Spleen (tissue), 13 donors: ENCODE results near the gene XPO4. TPM values are rescaled to one million over a fixed set of nuclear protein-coding genes. Genes with fewer than 3 reads are reported as not detected.
"Not testable (repeated sequence)": the region's sequence is repeated elsewhere in the genome, so short reads cannot be mapped to it uniquely, and the experiment has no call there.

ENCODE experiments used
- DNase-seq: peaks from one replicate; pipeline ENCODE4 v3.0.0-alpha.2; 2020
- H3K27ac ChIP-seq, 8 donors: fragments of 200-600 bp; sonication (generic) in 7 of 8; 1 replicate in 4 of 8; 2 replicates in 4 of 8; pipeline versions ENCODE4 v1.5.0 to v1.8.0; 2016 to 2021; ENCODE audit warnings: inconsistent platforms in 4 of 8, mild to moderate bottlenecking in 4 of 8, moderate library complexity in 1 of 8
- H3K27me3 ChIP-seq, 7 donors: fragments of 200-600 bp; sonication (generic) in 6 of 7; replicated peaks in 1 of 7; 1 replicate in 4 of 7; 2 replicates in 3 of 7; pipeline versions ENCODE4 v1.5.0 to v1.8.0; 2016 to 2021; ENCODE audit warnings: inconsistent platforms in 3 of 7, mild to moderate bottlenecking in 1 of 7
- H3K36me3 ChIP-seq, 6 donors: fragments of 200-600 bp; sonication (generic) in 5 of 6; 1 replicate in 4 of 6; 2 replicates in 2 of 6; pipeline versions ENCODE4 v1.5.0 to v1.8.0; 2016 to 2021; ENCODE audit warnings: inconsistent platforms in 2 of 6
- H3K4me1 ChIP-seq, 6 donors: fragments of 200-600 bp; sonication (generic) in 5 of 6; 1 replicate in 3 of 6; 2 replicates in 3 of 6; pipeline versions ENCODE4 v1.5.0 to v1.8.0; 2016 to 2021; ENCODE audit warnings: inconsistent platforms in 3 of 6
- H3K4me3 ChIP-seq, 8 donors: fragments of 200-600 bp; sonication (generic) in 7 of 8; 1 replicate in 4 of 8; 2 replicates in 4 of 8; pipeline versions ENCODE4 v1.5.0 to v1.8.0; 2016 to 2021; ENCODE audit warnings: inconsistent platforms in 4 of 8, mild to moderate bottlenecking in 4 of 8, moderate library complexity in 2 of 8
- H3K9me3 ChIP-seq, 8 donors: fragments of 200-600 bp; sonication (generic) in 7 of 8; 1 replicate in 4 of 8; 2 replicates in 4 of 8; pipeline versions ENCODE4 v1.5.0 to v1.8.0; 2016 to 2021; ENCODE audit warnings: inconsistent platforms in 4 of 8
- POLR2A ChIP-seq, 3 donors: fragments of 450-650 bp; IDR thresholded peaks; one replicate each; pipeline ENCODE4 v1.5.1; 2017; ENCODE audit warnings: antibody characterized with exemption in 3 of 3, mild to moderate bottlenecking in 1 of 3
- POLR2AphosphoS5 ChIP-seq, 3 donors: sonication (generic); formaldehyde crosslinking; IDR thresholded peaks; one replicate each; pipeline ENCODE4 v1.5.1; 2017; ENCODE audit warnings: antibody characterized with exemption in 3 of 3
- WGBS, 5 donors: extraction: QIAGEN DNeasy Blood & Tissue Kit in 3 of 5; methylation state at CpG; one replicate each; pipeline versions ENCODE4 v1.1.5 to v1.1.7; 2013 to 2018; 5-methylcytosine and 5-hydroxymethylcytosine counted together
- intact Hi-C: fragments of 100-400 bp; cut with DNase I; formaldehyde crosslinking; loops from one replicate; pipeline ENCODE4 v1.15.0; 2023; ENCODE audit warnings: low total_unique reads
- long read RNA-seq, 2 donors: transcript quantifications; one replicate each; lab custom pipeline, GENCODE V29; 2026
- polyA plus RNA-seq, 3 donors: library from polyadenylated mRNA; stranded (reverse); fragments of 200-250 nt; gene quantifications; one replicate each; pipeline ENCODE4 v1.2.1, GENCODE V29; 2013
- total RNA-seq, 7 donors: library from RNA; depleted of rRNA in 3 of 7; stranded (reverse); fragments of >200 nt in 3 of 7; fragmentation: NEBNext Ultra II Directional in 4 of 7; extraction: Animal tissue kit (Norgen Biotek cat#: 25700) in 4 of 7; gene quantifications; one replicate each; pipeline versions ENCODE4 v1.1.0 to v1.2.1, GENCODE V29; 2016 to 2021
- TF ChIP-seq, protein P1 (sequence below), 11 experiments: fragments of 200-600 bp in 7 of 11; fragments of 450-650 bp in 4 of 11; sonication (generic) in 4 of 11; IDR thresholded peaks in 8 of 11; conservative IDR thresholded peaks in 3 of 11; 1 replicate in 7 of 11; 2 replicates in 4 of 11; pipeline versions ENCODE4 v1.4.0 to v1.8.0; 2016 to 2021; ENCODE audit warnings: antibody characterized with exemption in 11 of 11, inconsistent platforms in 4 of 11, mild to moderate bottlenecking in 1 of 11
- donor health status: healthy with polysubstance abuse.
- donor health status: DM: no; HTN: no; CAD: no; lungs with moderate emphysema.
- donor health status: DM: no; HTN: no; CAD: no.
- donor health status: Bipolar disorder and iron deficiency.
- donor health status: healthy.
- donor health status: DM: no; HTN: no; CAD: no.
- donor health status: DM: yes; HTN: yes; CAD: no.

The XPO4 gene
- 10 to 100 TPM; 14.2 to 23.1 (median 18.6) TPM for total RNA-seq
- 1 to 10 TPM; 3.1 to 3.8 (median 3.4) TPM for polyA plus RNA-seq
- long read RNA-seq, donor 1, full-length matches to known transcripts = 1 of 1 reads
- long read RNA-seq, donor 1, partial matches to known transcripts = 0 of 1 reads
- long read RNA-seq, donor 1, other reads (novel, unspliced or antisense) = 0 of 1 reads
- long read RNA-seq, donor 2 = 0 reads

DNA sequence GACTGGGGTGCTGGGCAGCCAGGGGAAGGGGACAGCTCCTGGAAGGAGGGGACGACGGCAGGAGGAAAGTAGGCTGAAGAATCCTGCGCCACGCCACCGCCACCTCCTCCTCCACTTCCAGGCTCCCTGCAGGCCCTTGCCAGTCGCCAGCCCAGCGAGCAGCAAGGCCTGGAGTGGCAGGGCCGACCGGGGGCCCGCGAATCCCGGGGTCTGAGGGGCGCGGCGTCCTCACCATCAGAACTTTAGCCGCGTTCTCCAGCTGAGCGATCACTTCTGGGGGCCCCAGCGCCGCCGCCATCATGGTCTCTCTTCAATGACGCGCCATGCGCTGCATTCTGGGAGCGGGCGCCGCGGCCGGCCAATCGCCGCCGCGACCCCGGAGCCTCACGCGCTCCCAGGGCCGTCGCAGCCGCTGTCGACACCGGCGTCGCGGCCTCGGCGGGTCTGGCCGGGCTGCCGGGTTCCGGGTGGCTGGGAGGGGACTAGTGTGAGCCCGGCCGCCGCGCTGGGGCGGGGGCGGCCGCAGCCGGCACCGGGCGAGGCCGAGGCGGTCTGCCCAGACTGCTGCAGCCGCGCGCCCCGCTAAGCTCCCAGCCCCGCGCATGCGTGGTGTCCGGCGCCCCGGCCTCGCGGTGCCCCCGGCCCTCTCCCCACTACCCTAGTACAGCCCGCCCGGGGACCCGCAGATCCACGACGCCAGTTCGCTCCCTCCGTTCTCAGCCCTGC is at the start of gene XPO4:
Gene XPO4, minus strand, starts transcription at position 309 of the 726 bp plus-strand sequence. Its CDS starts 8 bp downstream, at position 301.
- TF ChIP-seq POLR2AphosphoS5 (IDR thresholded peaks at IDR 0.05) = peak; percentile 62 to 84 (median 78)
- peak in 2 of 3 donors; percentile 9 to 27 for TF ChIP-seq POLR2A (IDR thresholded peaks at IDR 0.05)
- TF ChIP-seq, protein P1, sequence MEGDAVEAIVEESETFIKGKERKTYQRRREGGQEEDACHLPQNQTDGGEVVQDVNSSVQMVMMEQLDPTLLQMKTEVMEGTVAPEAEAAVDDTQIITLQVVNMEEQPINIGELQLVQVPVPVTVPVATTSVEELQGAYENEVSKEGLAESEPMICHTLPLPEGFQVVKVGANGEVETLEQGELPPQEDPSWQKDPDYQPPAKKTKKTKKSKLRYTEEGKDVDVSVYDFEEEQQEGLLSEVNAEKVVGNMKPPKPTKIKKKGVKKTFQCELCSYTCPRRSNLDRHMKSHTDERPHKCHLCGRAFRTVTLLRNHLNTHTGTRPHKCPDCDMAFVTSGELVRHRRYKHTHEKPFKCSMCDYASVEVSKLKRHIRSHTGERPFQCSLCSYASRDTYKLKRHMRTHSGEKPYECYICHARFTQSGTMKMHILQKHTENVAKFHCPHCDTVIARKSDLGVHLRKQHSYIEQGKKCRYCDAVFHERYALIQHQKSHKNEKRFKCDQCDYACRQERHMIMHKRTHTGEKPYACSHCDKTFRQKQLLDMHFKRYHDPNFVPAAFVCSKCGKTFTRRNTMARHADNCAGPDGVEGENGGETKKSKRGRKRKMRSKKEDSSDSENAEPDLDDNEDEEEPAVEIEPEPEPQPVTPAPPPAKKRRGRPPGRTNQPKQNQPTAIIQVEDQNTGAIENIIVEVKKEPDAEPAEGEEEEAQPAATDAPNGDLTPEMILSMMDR (IDR thresholded peaks at IDR 0.05 in 8 of 11, conservative IDR thresholded peaks at IDR 0.05 in 3 of 11) = no peak
- peak within 1 kb of the TSS; percentile 76 to 95 (median 92) for H3K27ac ChIP-seq
- H3K4me3 ChIP-seq = peak within 1 kb of the TSS; percentile 68 to 98 (median 88)
- intact Hi-C loops = no loop called here
- H3K9me3 ChIP-seq = no peaks in the 10 kb centered on the region
- no peaks in the 10 kb centered on the region for H3K27me3 ChIP-seq
- peak; percentile 94 for DNase-seq
- H3K36me3 ChIP-seq = peaks cover 0 to 27% (median 3%) of the 10 kb centered on the region in 6 donors
- 0 to 1% (median 1%) methylated on average over 22 to 81 of the region's 81 CpGs for WGBS, 5 donors
- H3K4me1 ChIP-seq = peaks cover 18 to 54% (median 34%) of the 10 kb centered on the region in 6 donors

DNA sequence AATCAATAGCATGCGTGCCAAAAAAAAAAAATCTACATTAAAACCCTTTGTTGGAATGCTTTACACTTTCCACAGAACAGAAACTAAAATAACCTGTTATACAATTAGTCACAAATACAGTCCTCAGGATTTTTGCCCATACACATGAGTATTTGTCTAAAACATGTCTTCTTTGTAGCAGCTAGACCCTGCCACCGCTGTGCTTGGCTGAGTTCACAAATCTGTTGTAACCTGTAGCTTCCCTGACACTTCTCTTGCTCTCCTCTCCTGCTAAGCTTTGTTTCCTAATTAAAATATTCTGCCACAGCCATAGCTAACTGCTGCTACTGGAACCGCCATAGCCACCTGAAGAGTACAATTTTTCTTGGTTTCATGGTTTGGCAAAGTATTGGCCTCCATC is 45.5 kb upstream of the XPO4 start:
- Histone ChIP-seq H3K4me1 (peaks cover 0 to 17% (median 7%) of the 10 kb centered on the region in 6 donors), H3K27me3 (peaks cover 0 to 35% (median 6%) of the 10 kb centered on the region in 7 donors)
- H3K27ac ChIP-seq, H3K9me3 ChIP-seq, DNase-seq, H3K36me3 ChIP-seq, H3K4me3 ChIP-seq, intact Hi-C loops: not testable (repeated sequence)
- WGBS, 5 donors = 84 to 99% (median 94%) methylated on average over 3 of the region's 3 CpGs

DNA sequence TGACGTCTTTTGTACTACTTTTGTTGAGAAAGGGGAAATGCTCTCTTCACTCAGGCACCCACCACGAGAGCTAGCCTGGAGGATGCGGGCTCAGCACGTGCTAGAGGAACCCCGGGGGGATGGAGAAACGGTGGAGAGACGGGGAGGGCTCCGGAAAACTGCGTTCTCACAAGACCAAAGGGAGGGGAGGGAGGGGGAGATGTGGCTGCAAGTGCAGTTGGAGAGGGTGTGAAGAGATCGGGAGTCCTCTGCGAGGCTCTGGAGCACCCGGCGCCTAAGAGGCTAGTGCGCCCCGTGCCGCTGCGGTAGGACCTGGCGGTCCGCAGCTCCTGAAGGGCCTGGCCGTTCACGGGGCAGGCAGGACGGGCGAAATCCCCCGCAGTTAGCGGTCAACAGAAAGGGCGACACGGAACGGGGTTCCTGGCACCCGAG is 43.4 kb upstream of the XPO4 start:
- Histone ChIP-seq H3K4me1 (peaks cover 0 to 18% (median 8%) of the 10 kb centered on the region in 6 donors), H3K27ac (no peak overlapping the region), H3K36me3 (no peaks in the 10 kb centered on the region), H3K4me3 (peak overlapping the region in 3 of 8 donors; percentile 17 to 48 (median 28)), H3K9me3 (no peaks in the 10 kb centered on the region), H3K27me3 (peaks cover 0 to 31% (median 6%) of the 10 kb centered on the region in 7 donors)
- WGBS, 5 donors = 1 to 4% (median 2%) methylated on average over 25 to 29 of the region's 29 CpGs
- DNase-seq = no peak
- intact Hi-C loops = no loop called here
- TF ChIP-seq POLR2A (IDR thresholded peaks at IDR 0.05) (no peak), POLR2AphosphoS5 (IDR thresholded peaks at IDR 0.05) (no peak)
- TF ChIP-seq, protein P1 (IDR thresholded peaks at IDR 0.05 in 8 of 11, conservative IDR thresholded peaks at IDR 0.05 in 3 of 11) = no peak

DNA sequence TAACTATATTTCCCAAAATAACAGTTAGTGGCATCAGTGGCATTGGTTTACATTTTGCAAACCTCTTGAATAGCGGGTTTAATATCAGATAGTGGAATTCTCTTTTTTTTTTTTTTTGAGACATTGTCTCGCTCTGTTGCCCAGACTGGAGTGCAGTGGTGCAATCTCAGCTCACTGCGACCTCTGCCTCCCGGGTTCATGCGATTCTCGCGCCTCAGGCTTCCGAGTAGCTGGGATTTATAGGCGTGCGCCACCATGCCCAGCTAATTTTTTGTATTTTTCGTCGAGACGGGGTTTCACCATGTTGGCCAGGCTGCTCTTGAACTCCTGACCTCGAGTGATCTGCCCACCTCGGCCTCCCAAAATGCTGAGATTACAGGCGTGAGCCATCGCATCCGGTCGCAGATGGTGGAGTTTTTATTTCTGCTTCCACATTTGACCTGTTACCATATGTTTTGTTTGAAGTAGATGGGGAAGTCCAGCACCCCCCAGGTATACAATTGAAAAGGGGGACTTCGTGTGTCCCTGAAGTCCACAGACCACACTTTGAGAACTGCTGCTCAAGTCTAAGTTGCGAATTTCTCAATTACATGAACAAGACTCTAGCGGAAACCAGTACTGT is 40.5 kb upstream of the XPO4 start:
- Histone ChIP-seq H3K36me3 (no peaks in the 10 kb centered on the region), H3K9me3 (no peaks in the 10 kb centered on the region), H3K4me3 (no peak overlapping the region), H3K27ac (peak overlapping the region in 2 of 8 donors; percentile 9 to 20), H3K4me1 (peaks cover 0 to 18% (median 8%) of the 10 kb centered on the region in 6 donors), H3K27me3 (peaks cover 0 to 31% (median 6%) of the 10 kb centered on the region in 7 donors)
- no peak for DNase-seq
- WGBS, 5 donors = 67 to 80% (median 68%) methylated on average over 22 of the region's 22 CpGs
- intact Hi-C loops = loop anchor here (2.0 kb wide), 1 partner anchor 534 kb away; no protein-coding TSS in a partner anchor
- TF ChIP-seq, protein P1 (IDR thresholded peaks at IDR 0.05 in 8 of 11, conservative IDR thresholded peaks at IDR 0.05 in 3 of 11) = no peak
- TF ChIP-seq POLR2AphosphoS5 (IDR thresholded peaks at IDR 0.05) (no peak), POLR2A (IDR thresholded peaks at IDR 0.05) (no peak)

DNA sequence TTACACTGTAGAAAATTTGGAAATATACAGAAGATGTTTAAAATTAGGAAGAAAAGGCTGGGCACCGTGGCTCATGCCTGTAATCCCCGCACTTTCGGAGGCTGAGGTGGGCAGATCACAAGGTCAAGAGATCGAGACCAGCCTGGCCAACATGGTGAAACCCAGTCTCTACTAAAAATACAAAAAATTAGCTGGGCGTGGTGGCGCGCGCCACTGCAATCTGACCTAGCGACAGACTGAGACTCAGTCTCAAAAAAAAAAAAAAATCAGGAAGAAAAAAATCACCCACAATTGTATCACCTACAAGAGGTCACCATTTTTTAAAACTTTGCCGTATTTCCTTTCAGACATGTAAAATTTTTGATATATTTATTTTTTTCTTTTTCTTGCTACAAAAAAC is 38.0 kb upstream of the XPO4 start:
- H3K9me3 ChIP-seq, intact Hi-C loops, H3K27ac ChIP-seq, H3K4me1 ChIP-seq, H3K36me3 ChIP-seq, H3K27me3 ChIP-seq, H3K4me3 ChIP-seq, DNase-seq: not testable (repeated sequence)
- WGBS, 5 donors = 88 to 93% (median 88%) methylated on average over 10 of the region's 10 CpGs
